Measurements from ENCODE around the gene GJA9. TPM values are rescaled to one million over a fixed set of nuclear protein-coding genes. Genes with fewer than 3 reads are reported as not detected.

The GJA9 gene
- polyA plus RNA-seq, result not detected in 2 replicates

GRCh38 chr1:38881487-38881886 is at the start of gene GJA9:
TSS of gene GJA9 (minus strand) at chr1:38881587. CDS start at chr1:38876098, 5,489 bp downstream.

GRCh38 chr1:38873027-38873969 is 8.1 kb downstream of the GJA9 start, which contains the start of gene MYCBP:
TSS of gene MYCBP (minus strand) at chr1:38873348. CDS start at chr1:38873305, 43 bp downstream.

GRCh38 chr1:38859561-38860453 is 21.6 kb downstream of the GJA9 start, which contains the start of gene RRAGC:
TSS of gene RRAGC (minus strand) at chr1:38859772. CDS start at chr1:38859646, 126 bp downstream.

Other genes with a start within 250 kb of the GJA9 start
- gene RRAGC, start 21.8 kb downstream of the GJA9 start, polyA plus RNA-seq, result 33.7 and 39.6 TPM in 2 replicates
- gene MYCBP, start 8.2 kb downstream of the GJA9 start, polyA plus RNA-seq, result 39.9 and 58.1 TPM in 2 replicates
- 0.20 and 0.38 TPM in 2 replicates for gene RHBDL2, start 60.2 kb upstream of the GJA9 start, polyA plus RNA-seq
- gene AKIRIN1, start 109.7 kb upstream of the GJA9 start, polyA plus RNA-seq, result 29.6 and 33.6 TPM in 2 replicates
- gene NDUFS5, start 144.8 kb upstream of the GJA9 start, polyA plus RNA-seq, result 1,678 and 2,162 TPM in 2 replicates